Measurements from ENCODE around the gene ROBO1.
"Not testable (repeated sequence)": the region's sequence is repeated elsewhere in the genome, so short reads cannot be mapped to it uniquely, and the experiment has no call there.

ROBO1 gene

DNA sequence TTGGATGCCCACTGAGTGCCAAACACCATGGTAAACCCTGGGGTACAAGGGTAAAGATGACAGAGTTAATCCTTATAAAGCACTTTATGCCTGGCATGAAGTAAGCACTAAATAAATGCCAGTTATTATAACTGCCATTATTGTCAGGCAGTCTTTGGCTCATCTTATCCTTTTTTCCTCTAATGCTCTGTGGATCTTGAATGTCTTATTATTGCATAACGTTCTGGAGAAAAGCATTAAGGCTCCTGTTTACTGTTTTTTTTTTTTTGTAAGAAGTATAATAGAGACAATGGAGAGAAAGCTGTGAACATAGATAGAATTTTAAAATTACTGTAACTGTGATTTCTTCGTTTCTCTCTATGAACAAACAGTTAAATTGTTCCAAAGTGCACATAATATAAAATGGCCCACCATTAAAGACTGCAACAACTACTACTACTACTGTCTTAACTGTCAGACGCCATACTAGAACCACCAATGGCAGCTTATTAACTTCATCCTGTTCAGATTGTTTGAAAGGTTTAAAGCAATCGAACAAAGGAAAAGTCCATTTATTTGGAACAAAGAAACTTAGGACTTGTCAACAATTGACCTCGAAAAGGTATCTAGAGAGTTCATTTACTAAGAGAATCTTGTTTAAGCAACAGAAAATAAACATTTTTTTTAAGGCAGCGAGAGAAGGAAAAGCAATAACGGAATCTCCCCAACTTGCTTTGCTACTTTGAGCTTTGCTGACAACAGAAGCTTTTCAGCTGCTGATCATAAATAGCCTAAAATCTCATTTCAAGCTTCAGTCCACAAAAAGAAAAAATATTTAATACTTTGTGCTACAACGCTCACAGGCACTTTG lies 520.7 kb downstream of the ROBO1 start:
- no peak for DNase-seq (ENCODE audit: low spot score)

DNA sequence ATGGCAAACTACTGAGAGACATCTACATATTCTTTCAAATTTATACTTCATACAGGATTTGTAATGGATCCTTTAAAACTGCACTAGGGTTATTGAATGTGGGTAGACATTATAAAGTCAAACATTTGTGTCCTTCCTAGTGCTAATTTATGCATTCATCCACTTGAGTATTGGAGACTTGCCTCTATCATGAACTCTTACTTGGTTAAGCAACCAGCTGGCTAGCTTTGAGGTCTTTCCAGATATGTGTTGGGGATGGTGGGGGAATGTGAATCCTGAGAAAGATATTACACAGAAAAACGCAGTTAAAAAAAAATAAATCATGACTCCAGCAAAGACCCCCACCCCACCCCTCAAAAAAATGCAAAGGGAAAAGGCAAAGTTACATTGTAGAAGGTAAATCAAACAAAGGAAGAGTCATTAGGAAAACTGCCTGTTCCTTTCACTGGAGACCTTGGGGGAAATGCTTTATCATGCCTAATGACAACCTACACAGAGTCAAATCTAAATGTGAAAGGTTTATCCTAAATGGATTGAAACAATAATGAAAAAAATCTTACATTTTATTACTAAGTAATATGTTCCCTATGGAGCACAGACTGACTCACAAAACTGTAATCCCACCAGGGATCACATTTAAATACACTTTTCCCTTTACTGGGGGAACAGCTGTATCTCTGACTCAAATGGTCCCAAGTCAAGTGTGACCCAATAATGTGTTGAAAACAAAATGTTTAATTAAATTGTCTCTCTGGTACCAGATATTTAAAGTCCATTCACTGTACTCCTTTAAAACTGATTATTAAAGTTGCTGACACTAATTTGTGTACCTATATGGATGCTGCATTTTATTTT lies 522.3 kb downstream of the ROBO1 start:
- DNase-seq (ENCODE audit: low spot score): no peak

GRCh38 chr3:79236496-79236895 lies 531.3 kb downstream of the ROBO1 start:
- DNase-seq (ENCODE audit: low spot score): no peak

- DNase-seq (ENCODE audit: low spot score): no peak
Measured at GRCh38 chr3:79233431-79234060, 534.3 kb downstream of the ROBO1 start.

DNA sequence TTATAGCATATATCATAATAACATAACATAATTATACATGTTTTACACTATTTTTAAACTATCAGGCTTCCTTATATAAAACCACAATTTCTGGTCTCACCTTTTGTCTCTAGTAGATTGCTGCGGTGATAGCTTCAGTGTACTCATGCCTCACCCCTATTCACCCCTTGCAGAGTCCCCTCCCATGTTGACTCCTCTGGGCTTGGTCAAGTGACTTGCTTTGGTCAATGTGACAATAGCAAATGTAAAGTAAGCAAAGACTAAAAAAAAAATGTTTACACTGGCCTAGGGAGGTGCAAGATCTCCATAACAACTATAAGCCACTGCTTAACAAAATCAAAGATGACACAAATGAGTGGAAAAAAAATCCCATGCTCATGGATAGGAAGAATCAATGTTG lies 537.5 kb downstream of the ROBO1 start:
- DNase-seq (ENCODE audit: low spot score): no peak

- DNase-seq (ENCODE audit: low spot score): no peak
Measured at GRCh38 chr3:79217096-79217495, 550.7 kb downstream of the ROBO1 start.

- DNase-seq (ENCODE audit: low spot score): peak; percentile 77
Measured at GRCh38 chr3:79215286-79215685, 552.5 kb downstream of the ROBO1 start.

DNA sequence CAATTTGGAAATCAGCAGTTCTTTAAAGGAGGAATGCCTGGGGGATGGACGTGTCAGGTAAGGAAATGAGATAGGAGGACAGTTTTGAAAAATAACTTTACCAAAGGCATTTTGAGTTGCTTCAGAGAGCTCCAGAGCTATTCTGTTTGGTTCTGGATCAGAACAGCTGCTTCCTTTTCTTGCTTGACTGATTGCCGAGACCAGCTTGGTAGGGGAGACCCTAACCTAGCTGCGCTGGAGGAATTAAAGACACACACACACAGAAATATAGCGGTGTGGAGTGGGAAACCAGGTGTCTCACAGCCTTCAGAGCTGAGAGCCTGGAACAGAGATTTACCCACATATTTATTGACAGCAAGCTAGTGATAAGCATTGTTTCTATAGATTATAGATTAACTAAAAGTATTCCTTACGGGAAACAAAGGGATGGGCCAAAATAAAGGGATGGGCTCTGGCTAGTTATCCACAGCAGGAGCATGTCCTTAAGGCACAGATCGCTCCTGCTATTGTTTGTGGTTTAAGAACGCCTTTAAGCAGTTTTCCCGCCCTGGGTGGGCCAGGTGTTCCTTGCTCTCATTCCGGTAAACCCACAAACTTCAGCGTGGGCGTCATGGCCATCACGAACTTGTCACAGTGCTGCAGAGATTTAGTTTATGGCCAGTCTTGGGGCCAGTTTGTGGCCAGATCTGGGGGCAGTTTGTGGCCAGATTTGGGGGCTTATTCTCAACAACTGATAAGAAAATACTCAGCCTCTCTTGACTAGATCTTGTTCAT lies 556.0 kb downstream of the ROBO1 start:
- DNase-seq (ENCODE audit: low spot score): no peak

- no peak for DNase-seq (ENCODE audit: low spot score)
Measured at GRCh38 chr3:79204351-79204750, 563.4 kb downstream of the ROBO1 start.

DNA sequence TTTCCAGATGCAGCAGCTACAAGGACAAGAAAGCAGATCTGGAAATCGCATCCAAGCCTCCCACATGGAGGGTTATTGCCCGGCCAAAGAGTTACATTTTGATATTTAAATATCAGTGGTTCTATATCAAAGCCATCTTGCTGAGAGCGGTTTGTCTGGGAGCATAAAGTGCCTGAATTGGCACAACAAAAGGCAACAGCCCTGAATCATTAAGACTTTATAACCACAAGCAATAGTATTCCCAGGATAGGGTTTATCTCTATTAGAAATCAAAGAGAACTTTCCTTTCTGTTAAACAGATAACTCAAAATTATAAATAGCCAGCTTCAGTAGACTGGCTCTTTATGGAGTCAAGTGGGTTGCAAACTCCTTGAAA lies 564.7 kb downstream of the ROBO1 start:
- DNase-seq (ENCODE audit: low spot score): no peak

- no peak for DNase-seq (ENCODE audit: low spot score)
Measured at GRCh38 chr3:79202471-79203143, 565.2 kb downstream of the ROBO1 start.

DNA sequence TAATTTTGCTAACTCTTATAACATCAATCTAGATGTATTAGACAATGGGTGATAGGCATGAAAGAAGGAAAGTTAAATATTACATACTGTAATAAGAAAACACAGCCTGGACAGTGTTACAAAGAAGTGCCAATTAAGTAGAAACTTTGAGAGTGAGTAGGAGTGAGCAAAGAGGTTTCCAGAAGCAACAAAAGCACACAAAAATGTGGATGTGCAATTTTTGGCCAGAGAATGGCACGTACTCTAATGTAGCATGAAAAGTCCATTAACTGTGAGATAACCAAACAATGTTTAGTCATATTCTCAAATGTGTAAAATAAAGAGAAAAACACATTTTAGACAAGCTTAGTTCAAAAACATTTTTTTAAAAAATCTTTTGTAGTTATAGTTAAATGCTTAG lies 567.3 kb downstream of the ROBO1 start:
- DNase-seq (ENCODE audit: low spot score): no peak

GRCh38 chr3:79199966-79200365 lies 567.8 kb downstream of the ROBO1 start:
- no peak for DNase-seq (ENCODE audit: low spot score)

DNA sequence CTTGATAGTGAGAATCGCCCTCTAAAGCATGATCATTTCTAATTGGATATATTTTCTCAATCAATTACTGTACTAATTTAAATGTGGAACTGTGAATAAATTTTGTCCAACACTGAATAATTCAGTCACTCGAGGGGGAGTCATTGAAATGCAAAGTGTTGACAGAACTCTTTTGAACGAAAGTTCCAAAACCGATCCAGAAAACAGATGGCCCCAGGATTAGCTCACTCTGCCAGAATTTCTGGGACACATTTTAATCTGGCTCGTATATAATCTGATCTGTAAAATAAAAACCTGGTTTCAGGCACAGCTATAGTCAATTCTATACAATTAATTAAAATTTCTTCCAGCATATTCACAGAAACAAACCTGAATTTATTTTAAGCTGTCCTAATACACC lies 580.4 kb downstream of the ROBO1 start:
- no peak for DNase-seq (ENCODE audit: low spot score)

- no peak for DNase-seq (ENCODE audit: low spot score)
Measured at GRCh38 chr3:79184251-79184650, 583.5 kb downstream of the ROBO1 start.

DNA sequence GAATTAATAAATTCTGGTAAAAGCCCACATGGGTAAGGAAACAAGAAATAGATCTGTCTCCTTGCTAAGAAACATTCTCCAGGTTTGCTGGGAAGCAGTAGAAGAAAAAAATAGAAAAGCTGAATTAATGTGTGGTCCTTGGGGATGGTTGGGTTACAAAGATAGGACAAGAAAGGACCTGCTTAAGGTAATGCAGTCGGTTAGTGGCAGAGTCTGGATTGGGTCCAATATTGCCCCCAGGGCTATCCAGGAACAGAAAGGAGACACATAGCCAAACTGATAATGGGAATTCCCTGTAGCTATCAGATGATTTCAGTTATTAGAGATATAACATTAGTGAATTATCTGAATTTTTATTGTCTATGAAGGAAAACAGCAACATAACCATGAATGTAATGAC lies 584.3 kb downstream of the ROBO1 start:
- no peak for DNase-seq (ENCODE audit: low spot score)

DNA sequence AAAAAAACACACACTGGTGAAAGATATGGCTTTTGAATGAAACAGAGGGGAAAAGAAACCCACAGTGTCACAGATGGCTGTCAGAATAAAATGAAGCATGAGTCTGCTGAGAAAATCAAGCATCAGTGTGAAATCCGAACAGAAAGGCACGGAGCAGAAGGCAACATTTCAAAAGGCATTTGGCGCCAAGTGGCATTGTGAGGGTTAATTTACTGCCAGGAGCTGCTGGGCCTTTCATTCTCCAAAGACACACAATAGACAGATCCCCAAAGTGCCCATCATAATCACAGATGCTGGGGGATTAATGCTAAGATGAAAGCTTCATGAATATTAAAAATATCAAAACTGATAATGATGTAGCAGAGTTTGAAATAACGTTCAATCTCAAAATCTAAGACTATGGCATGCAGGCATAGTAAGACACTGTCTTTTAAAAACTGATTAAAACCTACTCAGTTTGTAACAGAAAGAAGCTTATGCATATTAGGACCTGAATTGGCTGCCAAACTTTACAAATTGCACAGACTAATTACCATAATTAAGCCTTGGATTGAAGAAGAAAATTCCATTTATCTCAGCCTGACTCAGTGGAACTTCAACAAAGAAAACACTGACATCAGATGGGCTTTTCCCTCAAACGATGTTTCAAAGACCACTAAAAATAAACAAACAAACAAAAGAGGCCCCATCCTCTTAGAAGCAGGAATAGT lies 589.2 kb downstream of the ROBO1 start:
- no peak for DNase-seq (ENCODE audit: low spot score)

GRCh38 chr3:79175870-79176269 lies 591.9 kb downstream of the ROBO1 start:
- DNase-seq (ENCODE audit: low spot score): no peak

DNA sequence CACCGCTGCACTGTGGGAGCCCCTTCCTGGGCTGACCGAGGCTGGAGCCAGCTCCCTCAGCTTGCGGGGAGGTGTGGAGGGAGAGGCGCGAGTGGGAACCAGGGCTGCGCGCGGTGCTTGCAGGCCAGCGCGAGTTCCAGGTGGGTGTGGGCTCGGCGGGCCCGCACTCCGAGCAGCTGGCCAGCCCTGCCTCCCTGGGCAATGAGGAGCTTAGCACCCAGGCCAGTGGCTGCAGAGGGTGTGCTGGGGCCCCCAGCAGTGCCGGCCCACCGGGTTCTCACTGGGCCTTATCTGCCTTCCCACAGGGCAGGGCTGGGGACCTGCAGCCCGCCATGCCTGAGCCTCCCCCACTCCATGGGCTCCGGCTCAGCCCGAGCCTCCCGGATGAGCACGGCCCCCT lies 594.5 kb downstream of the ROBO1 start:
- not testable (repeated sequence) for DNase-seq (ENCODE audit: low spot score)

GRCh38 chr3:79172241-79172640 lies 595.6 kb downstream of the ROBO1 start:
- DNase-seq (ENCODE audit: low spot score): no peak

Measured in SK-N-DZ (cell line).